GM20000 (cell line): ENCODE data around the gene RNF148.

Source experiments
- DNase-seq: peaks from one replicate; pipeline ENCODE4 v3.0.0; 2012; ENCODE audit warnings: low spot score
- CTCF ChIP-seq: IDR thresholded peaks from 2 replicates; pipeline ENCODE4 v1.5.1; 2012; ENCODE audit warnings: mild to moderate bottlenecking, control low read depth; ENCODE audit errors: extremely low read depth, missing control alignments

RNF148 gene

GRCh38 chr7:122672536-122672935 lies 30.2 kb downstream of the RNF148 start:
- no peak for TF ChIP-seq CTCF
- DNase-seq = no peak

- DNase-seq = no peak
- TF ChIP-seq CTCF = no peak
Measured at GRCh38 chr7:122663733-122664132, 39.0 kb downstream of the RNF148 start.

GRCh38 chr7:122658856-122659255 lies 43.9 kb downstream of the RNF148 start:
- no peak for TF ChIP-seq CTCF
- no peak for DNase-seq

GRCh38 chr7:122653685-122654084 lies 49.0 kb downstream of the RNF148 start:
- no peak for DNase-seq
- TF ChIP-seq CTCF = no peak

GRCh38 chr7:122652876-122653275 lies 49.8 kb downstream of the RNF148 start:
- no peak for DNase-seq

More at GRCh38 chr7:122652876-122653275, 49.8 kb downstream of the RNF148 start:
- no peak for TF ChIP-seq CTCF
